Panc1 (cell line): ENCODE data around the gene ITPKB. TPM values are rescaled to one million over a fixed set of nuclear protein-coding genes. Genes with fewer than 3 reads are reported as not detected.

ENCODE experiments used
- ATAC-seq: fragments of 200-7000 bp; cut with Tn5 transposase; 2 replicates; pipeline ENCODE4 v1.9.1; 2020; ENCODE audit warnings: mild to moderate bottlenecking, moderate library complexity
- BruUV-seq: library from RNA; stranded (reverse); fragments of 400-500 nt; replicated peaks from 2 replicates; lab custom pipeline; 2021; lab: Mats Ljungman, UMichigan
- CTCF ChIA-PET: fragments of 300-600 bp; sonication (Branson Sonifier 250); formaldehyde crosslinking; loops from one replicate; lab custom pipeline; 2022; ENCODE audit warnings: antibody characterized with exemption; lab: Charles Lee
- POLR2A ChIA-PET: fragments of 300-600 bp; sonication (Branson Sonifier 250); formaldehyde crosslinking; loops from one replicate; lab custom pipeline; 2022; ENCODE audit warnings: antibody characterized with exemption; lab: Charles Lee
- DNase-seq: peaks from one replicate; pipeline ENCODE4 v3.0.0-alpha.2; 2010; ENCODE audit warnings: low read depth, low spot score
- H3K27ac ChIP-seq: 2 replicates; pipeline ENCODE4 v1.5.1; 2011; ENCODE audit warnings: mild to moderate bottlenecking, low read length, inconsistent platforms
- H3K27me3 ChIP-seq: fragments of 200-500 bp; sonication (Bioruptor generic); 2 replicates; pipeline ENCODE4 v1.6.0; 2014; ENCODE audit warnings: low read length, inconsistent platforms; ENCODE audit not compliant: control insufficient read depth, insufficient read depth
- H3K36me3 ChIP-seq: fragments of 200-500 bp; sonication (Bioruptor generic); 2 replicates; pipeline ENCODE4 v1.5.1; 2014; ENCODE audit warnings: inconsistent platforms, mild to moderate bottlenecking, low read length, moderate library complexity; ENCODE audit not compliant: control insufficient read depth, insufficient read depth
- H3K4me1 ChIP-seq: 2 replicates; pipeline ENCODE4 v1.5.1; 2011; ENCODE audit warnings: inconsistent platforms, mild to moderate bottlenecking, low read length, moderate library complexity; ENCODE audit not compliant: control insufficient read depth, insufficient read depth
- H3K4me3 ChIP-seq, 2 experiments: 2 replicates each; pipeline ENCODE4 v1.5.1; 2011 to 2012; ENCODE audit warnings: low read depth in 2 of 2, low read length in 2 of 2, mild to moderate bottlenecking in 2 of 2, inconsistent platforms in 1 of 2, moderate library complexity in 1 of 2
- H3K9me3 ChIP-seq: fragments of 200-500 bp; sonication (Bioruptor generic); 2 replicates; pipeline ENCODE4 v1.5.1; 2014; ENCODE audit warnings: low read depth, mild to moderate bottlenecking, inconsistent platforms, low read length, moderate library complexity; ENCODE audit not compliant: control insufficient read depth, insufficient read depth
- CTCF ChIP-seq: fragments of 450-650 bp; IDR thresholded peaks from 2 replicates; pipeline ENCODE4 v1.5.1; 2017; ENCODE audit warnings: mild to moderate bottlenecking
- POLR2AphosphoS5 ChIP-seq: IDR thresholded peaks from 2 replicates; pipeline ENCODE4 v1.6.1; 2012; ENCODE audit warnings: mild to moderate bottlenecking, low read depth, low read length, moderate library complexity
- REST ChIP-seq, 2 experiments: IDR thresholded peaks; 2 replicates each; pipeline ENCODE4 v1.6.1; 2011 to 2012; ENCODE audit warnings: low read depth in 2 of 2, control low read depth in 1 of 2, low read length in 1 of 2, mild to moderate bottlenecking in 1 of 2, moderate library complexity in 1 of 2; ENCODE audit not compliant: insufficient read depth in 1 of 2
- SIN3A ChIP-seq: IDR thresholded peaks from 2 replicates; pipeline ENCODE4 v1.6.1; 2012; ENCODE audit warnings: low read depth, mild to moderate bottlenecking, low read length, moderate library complexity, borderline replicate concordance; ENCODE audit not compliant: insufficient read depth
- TCF7L2 ChIP-seq: IDR thresholded peaks from 2 replicates; pipeline ENCODE4 v1.6.1; 2011; ENCODE audit warnings: mild to moderate bottlenecking, low read depth, low read length, inconsistent platforms
- in situ Hi-C: cut with HindIII; loops from 2 replicates; pipeline ENCODE4 v1.10.0; 2016; ENCODE audit warnings: low sequenced_read_pairs, low pct_unique_long_range_greater_than_20kb
- intact Hi-C: fragments of 100-400 bp; cut with micrococcal nuclease; formaldehyde crosslinking; loops from one replicate; pipeline ENCODE4 v1.10.0; 2022; ENCODE audit not compliant: unreplicated experiment
- total RNA-seq: library from RNA; stranded (reverse); gene quantifications from one replicate; pipeline ENCODE4 v1.2.1, GENCODE V29; 2021; ENCODE audit not compliant: unreplicated experiment

Gene ITPKB
- total RNA-seq, 1 experiment from 2014 or later: 10.9 TPM

- ATAC-seq: no peak
Measured at GRCh38 chr1:226751214-226751613, 12.1 kb upstream of the ITPKB start.

GRCh38 chr1:226749467-226749866, 10.4 kb upstream of the ITPKB start:
- ATAC-seq (no peak), DNase-seq (no peak)
- TF ChIP-seq TCF7L2 (no peak), CTCF (no peak), REST (IDR thresholded peaks at IDR 0.05; ENCODE audit: insufficient read depth in 1 of 2, low read depth in 2 of 2, low read length in 1 of 2) (no peak), SIN3A (no peak), POLR2AphosphoS5 (no peak)
- Histone ChIP-seq H3K9me3 (no peaks in the 10 kb centered on the region), H3K4me3 (no peak overlapping the region), H3K27ac (no peak overlapping the region), H3K36me3 (no peaks in the 10 kb centered on the region), H3K27me3 (no peaks in the 10 kb centered on the region), H3K4me1 (no peaks in the 10 kb centered on the region)
- ChIA-PET CTCF (no interaction called here), POLR2A (no interaction called here)
- no TSS peak for BruUV-seq
- intact Hi-C loops (no loop called here), in situ Hi-C loops (no loop called here)

More at GRCh38 chr1:226751214-226751613, 12.1 kb upstream of the ITPKB start:
- Histone ChIP-seq H3K9me3 (no peaks in the 10 kb centered on the region), H3K36me3 (no peaks in the 10 kb centered on the region), H3K4me1 (no peaks in the 10 kb centered on the region), H3K4me3 (no peak overlapping the region), H3K27ac (no peak overlapping the region), H3K27me3 (no peaks in the 10 kb centered on the region)
- DNase-seq: no peak
- no TSS peak for BruUV-seq
- in situ Hi-C loops: no loop called here
- CTCF ChIA-PET: interaction anchor here (0.6 kb wide), 1 partner anchor 11 kb away, joined by 4 read pairs; no protein-coding TSS in a partner anchor
- POLR2A ChIA-PET: interaction anchor here (0.6 kb wide), 1 partner anchor 9 kb away, joined by 4 read pairs; no protein-coding TSS in a partner anchor
- intact Hi-C loops: loop anchor here (10.0 kb wide), 1 partner anchor 726 kb away; no protein-coding TSS in a partner anchor
- no peak for TF ChIP-seq POLR2AphosphoS5
- TF ChIP-seq SIN3A: no peak

- Histone ChIP-seq H3K9me3 (0 out of 2 replicates have a peak, but pooled peaks cover 5% of the 10 kb centered on the region), H3K4me3 (no peak overlapping the region)
- no peak for TF ChIP-seq POLR2AphosphoS5
- no peak for TF ChIP-seq TCF7L2
- no peak for TF ChIP-seq SIN3A
- TF ChIP-seq CTCF: no peak
- no peak for TF ChIP-seq REST (IDR thresholded peaks at IDR 0.05; ENCODE audit: insufficient read depth in 1 of 2, low read depth in 2 of 2, low read length in 1 of 2)
Measured at GRCh38 chr1:226748306-226748705, 9.2 kb upstream of the ITPKB start.

More at GRCh38 chr1:226748306-226748705, 9.2 kb upstream of the ITPKB start:
- BruUV-seq: no TSS peak
- ATAC-seq (no peak), DNase-seq (no peak)
- Histone ChIP-seq H3K27ac (no peak overlapping the region), H3K4me1 (no peaks in the 10 kb centered on the region), H3K27me3 (no peaks in the 10 kb centered on the region), H3K36me3 (no peaks in the 10 kb centered on the region)
- intact Hi-C loops: no loop called here
- ChIA-PET CTCF (no interaction called here), POLR2A (no interaction called here)
- in situ Hi-C loops: no loop called here
